Endometrial microvascular endothelial cells (primary cell): ENCODE data around the gene LY6G5B. TPM values are rescaled to one million over a fixed set of nuclear protein-coding genes. Genes with fewer than 3 reads are reported as not detected.
"Not testable (repeated sequence)": the region's sequence is repeated elsewhere in the genome, so short reads cannot be mapped to it uniquely, and the experiment has no call there.

Experiments
- in situ Hi-C: cut with HindIII; loops from 2 replicates; pipeline ENCODE4 v1.10.0; 2017; ENCODE audit warnings: low sequenced_read_pairs, low pct_unique_long_range_greater_than_20kb; ENCODE audit errors: inconsistent ontology term
- total RNA-seq: library from RNA; depleted of rRNA; stranded (reverse); fragments of >200 nt; gene quantifications from one replicate; pipeline ENCODE4 v1.2.3, GENCODE V29; 2015; ENCODE audit errors: inconsistent ontology term

The LY6G5B gene
- total RNA-seq, 1 donor from 2014 or later: 1.1 TPM

DNA sequence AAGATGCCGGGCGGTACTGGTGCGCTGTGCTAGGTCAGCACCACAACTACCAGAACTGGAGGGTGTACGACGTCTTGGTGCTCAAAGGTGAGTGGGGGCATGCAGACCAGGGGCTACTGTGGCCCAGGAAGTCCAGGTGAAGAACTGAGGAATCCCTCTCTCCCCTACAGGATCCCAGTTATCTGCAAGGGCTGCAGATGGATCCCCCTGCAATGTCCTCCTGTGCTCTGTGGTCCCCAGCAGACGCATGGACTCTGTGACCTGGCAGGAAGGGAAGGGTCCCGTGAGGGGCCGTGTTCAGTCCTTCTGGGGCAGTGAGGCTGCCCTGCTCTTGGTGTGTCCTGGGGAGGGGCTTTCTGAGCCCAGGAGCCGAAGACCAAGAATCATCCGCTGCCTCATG is 37.9 kb downstream of the LY6G5B start:
- in situ Hi-C loops: no loop called here

- in situ Hi-C loops: no loop called here
Observed at GRCh38 chr6:31708224-31708623, 38.4 kb downstream of the LY6G5B start.

DNA sequence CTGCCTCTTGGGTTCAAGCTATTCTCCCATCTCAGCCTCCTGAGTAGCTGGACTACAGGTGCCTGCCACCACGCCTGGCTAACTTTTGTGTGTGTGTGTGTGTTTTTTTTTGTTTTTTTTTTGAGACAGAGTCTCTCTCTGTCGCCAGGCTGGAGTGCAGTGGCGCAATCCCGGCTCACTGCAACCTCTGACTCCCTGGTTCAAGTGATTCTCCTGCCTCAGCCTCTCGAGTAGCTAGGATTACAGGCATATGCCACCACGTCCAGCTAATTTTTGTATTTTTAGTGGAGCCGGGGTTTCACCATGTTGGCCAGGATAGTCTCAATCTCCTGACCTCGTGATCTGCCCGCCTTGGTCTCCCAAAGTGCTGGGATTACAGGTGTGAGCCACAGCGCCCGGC is 39.4 kb downstream of the LY6G5B start:
- in situ Hi-C loops: not testable (repeated sequence)

GRCh38 chr6:31710523-31711219 is 40.9 kb downstream of the LY6G5B start:
- in situ Hi-C loops: no loop called here

DNA sequence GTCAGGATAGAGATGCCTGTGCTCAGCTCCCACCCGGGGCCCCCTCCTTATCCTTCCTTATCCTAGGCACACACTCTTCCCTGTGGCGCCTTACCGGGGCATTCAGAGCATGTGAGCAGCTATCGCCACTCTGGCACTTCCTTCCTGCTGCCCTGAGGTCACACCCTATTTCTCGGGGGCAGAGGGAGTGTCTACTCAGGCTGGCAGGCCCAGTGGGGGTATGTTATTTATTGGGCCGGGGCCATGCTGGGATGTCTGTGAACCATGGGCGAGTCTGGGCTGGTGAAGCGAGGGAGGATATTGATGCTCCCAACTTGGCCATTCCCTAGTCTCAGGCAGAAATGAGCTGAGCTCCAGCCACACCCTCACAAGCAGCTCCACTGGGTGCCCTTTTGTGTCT is 41.5 kb downstream of the LY6G5B start:
- in situ Hi-C loops: no loop called here

- in situ Hi-C loops: no loop called here
Observed at GRCh38 chr6:31712296-31712695, 42.5 kb downstream of the LY6G5B start.

DNA sequence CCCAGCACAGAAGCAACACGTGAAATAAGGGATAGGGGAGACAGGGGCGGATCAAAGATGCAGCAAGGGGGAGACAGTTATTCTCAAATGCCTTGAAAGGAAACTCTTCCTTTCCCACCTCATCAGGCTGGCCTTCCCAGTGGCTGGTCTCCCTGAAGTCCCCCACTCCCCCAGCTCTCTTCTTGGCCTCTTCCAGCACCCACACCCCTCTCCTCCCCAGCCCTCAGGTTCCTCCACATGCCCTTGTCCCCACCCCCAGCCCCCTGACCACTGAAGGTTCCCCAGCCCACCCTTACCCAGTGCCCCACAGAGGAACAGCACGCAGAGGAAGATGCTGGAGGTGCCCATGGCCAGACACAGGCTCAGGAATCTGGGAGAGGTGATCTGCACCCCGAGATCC is 43.7 kb downstream of the LY6G5B start:
- in situ Hi-C loops: no loop called here

DNA sequence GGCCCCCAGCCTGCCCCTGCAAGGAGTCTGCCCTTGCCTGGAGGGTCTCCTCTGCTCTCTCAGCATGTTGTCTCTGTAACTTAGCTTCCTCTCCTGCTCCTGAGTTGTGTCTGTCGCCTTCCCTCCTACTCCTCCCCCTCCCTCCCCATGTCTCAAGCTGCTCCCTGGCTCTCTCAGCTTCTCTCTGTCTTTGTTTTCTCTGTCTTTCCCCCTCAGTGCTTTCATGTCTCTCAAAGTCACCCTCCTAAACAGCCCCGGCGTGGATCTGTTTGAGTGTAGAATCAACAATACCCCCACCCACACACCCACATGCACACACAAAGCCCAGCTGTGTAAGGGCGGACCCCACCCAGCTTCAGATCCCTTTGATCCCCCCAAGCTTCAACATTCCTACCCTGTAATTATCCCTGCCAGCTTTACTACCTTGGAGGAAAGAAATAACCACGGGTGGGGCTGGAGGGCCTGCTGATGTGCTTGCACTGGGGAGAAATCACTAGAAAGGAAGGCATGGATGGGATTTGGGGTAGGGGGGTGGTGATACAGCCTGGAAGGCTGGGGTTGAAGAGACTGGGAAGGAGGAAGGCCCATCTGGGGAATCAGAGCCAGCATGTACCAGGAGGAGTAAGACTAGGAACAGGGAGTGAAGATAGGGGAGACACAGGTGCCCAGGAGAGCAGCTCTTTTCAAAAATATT is 44.4 kb downstream of the LY6G5B start:
- in situ Hi-C loops: no loop called here

DNA sequence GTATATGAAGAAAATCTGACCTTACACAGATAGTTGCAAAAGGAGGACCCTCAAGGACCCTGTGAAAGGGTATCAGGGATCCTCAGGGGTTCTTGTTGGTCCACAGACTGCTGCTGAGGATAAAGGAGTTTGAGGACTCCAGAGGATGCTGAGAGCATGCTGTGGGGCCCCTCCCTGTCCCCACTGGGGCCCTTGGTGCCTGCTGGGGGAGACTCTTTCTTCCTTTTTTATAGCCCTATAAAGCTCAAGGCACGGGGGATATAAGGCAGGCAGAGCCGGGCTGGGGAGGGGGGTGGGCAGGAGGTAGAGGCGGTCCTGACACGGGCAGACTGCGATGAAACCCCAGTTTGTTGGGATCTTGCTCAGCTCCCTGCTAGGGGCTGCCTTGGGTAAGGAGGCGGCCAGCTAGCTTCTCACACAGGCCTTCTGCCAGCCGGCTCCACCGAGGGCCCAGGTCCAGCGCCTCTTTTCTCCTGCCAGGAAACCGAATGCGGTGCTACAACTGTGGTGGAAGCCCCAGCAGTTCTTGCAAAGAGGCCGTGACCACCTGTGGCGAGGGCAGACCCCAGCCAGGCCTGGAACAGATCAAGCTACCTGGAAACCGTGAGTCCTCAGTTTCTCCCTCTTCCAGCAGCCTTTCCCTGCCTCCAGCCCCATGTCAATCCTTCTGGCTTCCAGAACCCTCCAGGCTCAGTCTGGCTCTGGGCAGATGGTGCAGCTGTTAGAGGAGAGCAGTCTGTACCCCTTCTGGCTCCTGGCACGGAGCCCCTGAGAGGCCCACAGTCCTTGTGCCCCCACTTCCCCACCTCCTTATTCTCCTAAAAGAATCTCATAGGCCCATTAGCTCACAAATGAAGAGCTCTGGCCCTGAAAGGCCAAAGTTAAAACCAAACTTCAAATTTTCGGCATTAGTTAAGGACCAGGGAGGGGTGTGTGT is 45.5 kb downstream of the LY6G5B start, which contains the start of gene LY6G6D:
Gene LY6G6D (plus strand): TSS at position 327 of the 937 bp plus-strand sequence. CDS start 8 bp downstream, at position 335.
- in situ Hi-C loops: no loop called here

DNA sequence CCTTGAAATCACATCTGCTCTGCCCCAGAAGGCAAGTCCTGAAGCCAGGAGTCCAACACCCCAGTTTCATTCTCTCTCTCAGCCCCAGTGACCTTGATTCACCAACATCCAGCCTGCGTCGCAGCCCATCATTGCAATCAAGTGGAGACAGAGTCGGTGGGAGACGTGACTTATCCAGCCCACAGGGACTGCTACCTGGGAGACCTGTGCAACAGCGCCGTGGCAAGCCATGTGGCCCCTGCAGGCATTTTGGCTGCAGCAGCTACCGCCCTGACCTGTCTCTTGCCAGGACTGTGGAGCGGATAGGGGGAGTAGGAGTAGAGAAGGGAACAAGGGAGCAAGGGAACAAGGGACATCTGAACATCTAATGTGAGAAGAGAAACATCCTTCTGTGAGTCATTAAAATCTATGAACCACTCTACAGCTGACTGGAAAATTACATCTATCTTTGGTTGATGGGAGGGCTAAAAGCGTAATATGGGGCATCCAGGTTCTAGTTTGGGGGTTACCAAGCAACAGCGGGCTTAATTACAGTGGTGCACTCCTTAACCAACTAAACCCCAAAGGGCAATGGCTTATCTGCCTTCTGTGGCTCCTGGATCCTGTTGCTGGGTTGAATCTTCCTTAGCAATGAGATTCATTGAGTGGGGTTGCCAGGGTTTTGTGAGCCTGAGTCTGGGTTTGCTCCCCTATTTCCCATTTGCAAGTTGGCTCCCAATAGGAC is 47.9 kb downstream of the LY6G5B start:
- in situ Hi-C loops: no loop called here

GRCh38 chr6:31718265-31718664 is 48.5 kb downstream of the LY6G5B start:
- in situ Hi-C loops: no loop called here

- in situ Hi-C loops: no loop called here
Observed at GRCh38 chr6:31719001-31719400, 49.2 kb downstream of the LY6G5B start.

GRCh38 chr6:31720196-31720770 is 50.5 kb downstream of the LY6G5B start:
- in situ Hi-C loops: no loop called here

DNA sequence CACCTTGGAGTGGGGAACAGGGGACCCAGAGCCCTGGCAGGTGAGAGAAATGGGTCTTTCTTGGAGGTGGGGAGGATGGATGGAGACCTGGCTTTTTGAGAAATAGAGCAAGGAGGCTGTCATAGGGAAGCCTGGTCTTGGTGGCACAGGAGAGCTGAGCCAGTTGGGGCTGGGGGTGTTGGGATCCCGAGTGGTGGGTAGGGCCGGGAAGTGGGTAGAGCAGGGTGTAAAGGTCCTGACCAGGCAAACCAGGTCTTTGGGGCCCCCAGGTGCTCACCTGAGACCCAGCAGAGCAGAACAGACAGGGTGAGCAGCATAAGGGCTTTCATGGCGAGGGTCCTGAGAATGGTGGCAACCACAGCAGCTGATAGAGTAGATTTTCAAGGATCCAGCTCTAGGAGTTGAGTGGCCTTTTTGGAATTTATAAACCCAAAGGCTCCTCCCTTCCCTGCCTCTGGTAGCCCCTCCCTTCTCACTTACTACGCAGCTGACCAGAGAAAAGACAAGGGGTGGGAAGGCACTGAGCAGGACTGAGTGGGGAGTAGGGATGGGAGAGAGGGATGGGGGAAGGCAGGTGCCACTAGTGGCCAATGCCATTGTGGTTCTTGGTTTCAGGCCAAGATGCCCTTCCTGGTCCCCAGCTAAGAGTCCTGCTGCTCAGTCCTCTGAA is 51.7 kb downstream of the LY6G5B start, which contains the start of gene LY6G6C:
Gene LY6G6C (minus strand): TSS at position 396 of the 670 bp plus-strand sequence. CDS start 67 bp downstream, at position 329.
- in situ Hi-C loops: no loop called here

DNA sequence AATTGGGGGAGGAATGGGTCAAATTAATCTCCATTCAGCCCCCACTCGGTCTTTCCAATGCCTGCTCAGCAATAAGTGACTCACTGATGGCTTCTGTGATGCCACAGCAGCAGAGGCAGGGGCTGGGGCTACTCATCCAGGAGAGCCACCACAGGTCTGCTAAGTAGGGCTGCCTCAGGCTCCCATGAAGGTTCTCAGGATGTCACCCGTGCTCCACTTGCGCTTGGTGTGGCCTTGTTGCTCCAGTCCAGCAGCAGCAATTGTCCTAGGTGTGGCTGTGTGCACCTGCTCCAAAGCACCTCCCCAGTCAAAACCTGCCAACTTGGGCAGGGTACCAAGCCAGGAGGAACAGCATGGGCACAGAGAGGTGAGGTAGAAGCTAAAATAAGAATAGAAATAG is 52.4 kb downstream of the LY6G5B start:
- in situ Hi-C loops: no loop called here
